Measurements from ENCODE around the gene AUNIP.

Gene AUNIP

DNA sequence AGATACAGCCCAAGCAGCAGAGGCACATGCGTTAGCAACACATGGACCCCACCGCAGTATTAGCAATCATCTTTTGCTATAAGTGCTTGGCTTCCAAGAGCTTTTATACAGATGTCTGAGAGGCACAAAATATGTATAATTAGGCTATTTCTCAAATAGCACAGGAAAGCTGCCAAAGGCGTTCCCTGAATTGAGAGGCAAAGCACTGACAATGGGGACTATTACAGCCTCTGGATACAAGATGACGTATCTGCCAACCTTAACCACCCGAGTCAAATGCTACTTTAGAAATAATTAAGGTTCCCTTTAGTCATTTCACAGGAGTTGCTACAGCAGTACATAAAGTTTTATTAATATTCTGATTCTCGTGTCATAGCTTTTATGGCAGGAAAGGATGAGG is 40.5 kb upstream of the AUNIP start:
- Histone ChIP-seq H3K27me3 (ENCODE audit: low read depth, low read length) (no peaks in the 10 kb centered on the region), H3K4me1 (ENCODE audit: control insufficient read depth in 1 of 2, insufficient read depth in 2 of 2, low read length in 2 of 2) (peaks cover 17 to 18% of the 10 kb centered on the region in 2 donors), H3K27ac (ENCODE audit: low read length) (no peak overlapping the region), H3K9me3 (ENCODE audit: control insufficient read depth in 1 of 2, low read length in 2 of 2) (no peaks in the 10 kb centered on the region), H3K4me3 (ENCODE audit: low read depth in 1 of 2, low read length in 2 of 2) (no peak overlapping the region), H3K36me3 (ENCODE audit: control insufficient read depth in 1 of 2, insufficient read depth in 2 of 2, low read length in 2 of 2) (peaks cover 9 to 12% of the 10 kb centered on the region in 2 donors)

DNA sequence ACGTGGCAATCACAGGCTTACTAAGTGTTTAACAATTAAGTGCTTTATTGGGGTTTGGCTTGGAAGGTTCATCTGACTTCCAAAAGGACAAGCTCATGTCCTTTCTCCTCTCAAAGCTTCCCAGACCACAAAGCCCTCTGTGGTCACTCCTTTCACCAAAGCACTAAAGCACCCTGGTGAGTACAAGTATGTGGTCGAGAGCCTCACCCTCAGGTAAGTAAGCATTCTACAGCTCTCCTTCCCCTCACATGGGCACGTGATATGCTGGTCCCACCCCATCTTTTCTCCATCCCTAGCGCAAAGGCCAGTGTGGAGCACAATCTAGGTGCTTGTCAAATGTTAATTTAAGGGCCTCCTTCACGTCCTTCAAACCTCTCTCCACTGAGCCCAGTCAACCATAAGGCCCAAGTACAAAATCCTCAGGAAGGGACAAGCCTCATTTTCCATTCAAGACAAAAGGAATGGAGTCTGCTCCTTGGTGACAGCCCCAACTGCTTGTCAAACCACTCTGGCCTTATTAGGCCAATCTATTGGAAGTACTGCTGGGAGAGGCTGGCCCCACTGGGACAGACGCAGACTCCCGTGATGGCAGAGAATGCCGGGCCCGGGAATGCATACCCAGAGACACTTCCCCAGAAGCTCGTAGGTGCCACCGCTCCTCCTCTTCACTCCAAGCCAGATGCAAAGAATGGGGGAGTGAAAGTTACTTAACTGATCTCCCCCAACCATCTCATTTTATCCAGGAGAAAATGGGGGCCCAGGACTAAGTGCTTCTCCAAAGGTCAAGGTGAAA is 39.2 kb upstream of the AUNIP start:
- no peak overlapping the region for H3K27ac ChIP-seq (ENCODE audit: low read length)
- H3K9me3 ChIP-seq (ENCODE audit: control insufficient read depth in 1 of 2, low read length in 2 of 2) = no peaks in the 10 kb centered on the region
- H3K4me3 ChIP-seq (ENCODE audit: low read depth in 1 of 2, low read length in 2 of 2) = no peak overlapping the region
- peaks cover 9 to 12% of the 10 kb centered on the region in 2 donors for H3K36me3 ChIP-seq (ENCODE audit: control insufficient read depth in 1 of 2, insufficient read depth in 2 of 2, low read length in 2 of 2)
- peaks cover 12% of the 10 kb centered on the region in 2 donors for H3K4me1 ChIP-seq (ENCODE audit: control insufficient read depth in 1 of 2, insufficient read depth in 2 of 2, low read length in 2 of 2)
- no peaks in the 10 kb centered on the region for H3K27me3 ChIP-seq (ENCODE audit: low read depth, low read length)

DNA sequence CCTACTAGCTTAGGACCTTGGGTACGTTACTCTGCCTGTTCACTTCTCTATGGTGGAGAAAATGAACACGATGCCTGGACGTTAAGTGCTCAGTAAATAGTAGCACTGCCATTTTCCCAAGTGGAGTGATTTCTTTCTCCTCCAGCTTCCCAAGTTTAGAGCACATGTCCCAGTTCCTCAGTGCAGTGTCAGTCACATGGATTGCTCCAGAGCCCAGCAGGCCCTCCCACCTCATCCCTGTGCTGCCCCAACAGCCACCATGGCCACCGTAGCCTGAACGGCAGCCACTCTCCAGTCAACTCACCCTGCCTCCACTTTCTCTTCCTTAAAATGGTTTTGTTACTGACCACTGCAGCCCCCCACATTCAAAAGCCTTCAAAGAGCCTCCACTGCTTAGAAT is 38.5 kb upstream of the AUNIP start:
- no peak overlapping the region for H3K4me3 ChIP-seq (ENCODE audit: low read depth in 1 of 2, low read length in 2 of 2)
- H3K4me1 ChIP-seq (ENCODE audit: control insufficient read depth in 1 of 2, insufficient read depth in 2 of 2, low read length in 2 of 2) = peaks cover 12% of the 10 kb centered on the region in 2 donors
- H3K9me3 ChIP-seq (ENCODE audit: control insufficient read depth in 1 of 2, low read length in 2 of 2) = no peaks in the 10 kb centered on the region
- H3K27ac ChIP-seq (ENCODE audit: low read length) = no peak overlapping the region
- no peaks in the 10 kb centered on the region for H3K27me3 ChIP-seq (ENCODE audit: low read depth, low read length)
- H3K36me3 ChIP-seq (ENCODE audit: control insufficient read depth in 1 of 2, insufficient read depth in 2 of 2, low read length in 2 of 2) = peaks cover 6 to 12% of the 10 kb centered on the region in 2 donors

- peaks cover 5 to 6% of the 10 kb centered on the region in 2 donors for H3K36me3 ChIP-seq (ENCODE audit: control insufficient read depth in 1 of 2, insufficient read depth in 2 of 2, low read length in 2 of 2)
- no peak overlapping the region for H3K27ac ChIP-seq (ENCODE audit: low read length)
- H3K4me3 ChIP-seq (ENCODE audit: low read depth in 1 of 2, low read length in 2 of 2) = no peak overlapping the region
- H3K27me3 ChIP-seq (ENCODE audit: low read depth, low read length) = no peaks in the 10 kb centered on the region
- no peaks in the 10 kb centered on the region for H3K9me3 ChIP-seq (ENCODE audit: control insufficient read depth in 1 of 2, low read length in 2 of 2)
- peaks cover 15 to 17% of the 10 kb centered on the region in 2 donors for H3K4me1 ChIP-seq (ENCODE audit: control insufficient read depth in 1 of 2, insufficient read depth in 2 of 2, low read length in 2 of 2)
Measured at GRCh38 chr1:25896266-25896665, 37.0 kb upstream of the AUNIP start.

DNA sequence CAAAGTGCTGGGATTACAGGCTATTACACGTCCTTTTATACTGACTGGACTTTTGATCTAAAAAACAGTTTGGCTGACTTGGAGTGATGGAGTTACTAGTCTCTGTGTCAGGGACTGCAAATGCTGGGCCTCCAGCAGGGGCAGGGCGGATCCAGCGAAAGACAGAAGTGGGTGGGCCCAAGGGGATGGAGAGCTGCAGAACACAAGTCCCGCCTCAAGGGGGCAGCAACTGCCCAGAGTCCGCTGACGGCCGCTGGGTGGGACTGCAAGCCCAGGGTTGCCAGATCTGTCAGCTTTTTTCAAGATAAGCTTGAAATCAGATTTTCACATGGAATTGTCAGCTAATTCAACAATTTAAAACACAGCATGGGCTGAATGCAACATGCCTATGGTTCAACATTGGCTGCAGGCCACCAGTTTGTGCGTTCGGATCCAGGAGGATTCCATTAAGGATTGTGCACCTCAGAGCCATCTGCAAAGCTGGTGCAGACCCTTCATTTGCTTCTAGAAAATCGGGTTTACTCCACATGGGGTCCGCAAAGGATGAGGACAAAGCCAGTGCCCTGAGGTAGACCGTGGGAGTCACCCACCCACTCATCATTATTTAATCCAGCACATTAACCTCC is 36.2 kb upstream of the AUNIP start:
- H3K4me1 ChIP-seq (ENCODE audit: control insufficient read depth in 1 of 2, insufficient read depth in 2 of 2, low read length in 2 of 2) = peaks cover 17% of the 10 kb centered on the region in 2 donors
- H3K27ac ChIP-seq (ENCODE audit: low read length) = no peak overlapping the region
- peaks cover 0 to under 1% of the 10 kb centered on the region in 2 donors for H3K36me3 ChIP-seq (ENCODE audit: control insufficient read depth in 1 of 2, insufficient read depth in 2 of 2, low read length in 2 of 2)
- H3K4me3 ChIP-seq (ENCODE audit: low read depth in 1 of 2, low read length in 2 of 2) = peak overlapping the region in 1 of 2 donors; percentile 19
- H3K27me3 ChIP-seq (ENCODE audit: low read depth, low read length) = no peaks in the 10 kb centered on the region
- H3K9me3 ChIP-seq (ENCODE audit: control insufficient read depth in 1 of 2, low read length in 2 of 2) = no peaks in the 10 kb centered on the region

- Histone ChIP-seq H3K36me3 (ENCODE audit: control insufficient read depth in 1 of 2, insufficient read depth in 2 of 2, low read length in 2 of 2) (no peaks in the 10 kb centered on the region), H3K9me3 (ENCODE audit: control insufficient read depth in 1 of 2, low read length in 2 of 2) (no peaks in the 10 kb centered on the region), H3K4me3 (ENCODE audit: low read depth in 1 of 2, low read length in 2 of 2) (no peak overlapping the region), H3K27ac (ENCODE audit: low read length) (no peak overlapping the region), H3K4me1 (ENCODE audit: control insufficient read depth in 1 of 2, insufficient read depth in 2 of 2, low read length in 2 of 2) (peaks cover 17% of the 10 kb centered on the region in 2 donors), H3K27me3 (ENCODE audit: low read depth, low read length) (no peaks in the 10 kb centered on the region)
Measured at GRCh38 chr1:25893116-25893515, 33.9 kb upstream of the AUNIP start.

DNA sequence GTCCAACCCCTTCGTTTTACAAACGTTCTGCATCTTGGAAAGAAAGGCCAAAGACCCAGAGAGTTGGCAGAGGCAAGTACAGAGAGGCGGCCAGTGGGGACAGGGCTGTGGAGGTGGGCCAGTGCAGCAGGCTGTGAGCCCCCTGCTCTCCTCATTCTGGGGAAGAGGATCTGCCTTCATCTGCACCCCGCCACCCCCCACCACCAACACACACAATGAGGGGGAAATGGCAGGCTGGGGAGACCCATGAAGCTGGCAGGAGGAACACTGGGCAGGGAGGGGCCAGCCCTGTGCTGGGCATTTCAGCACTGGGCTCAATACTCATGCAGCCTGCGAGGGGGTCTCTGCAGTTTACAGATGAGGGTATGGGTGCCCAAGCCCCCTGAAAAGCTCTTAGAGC is 32.3 kb upstream of the AUNIP start:
- Histone ChIP-seq H3K27me3 (ENCODE audit: low read depth, low read length) (no peaks in the 10 kb centered on the region), H3K9me3 (ENCODE audit: control insufficient read depth in 1 of 2, low read length in 2 of 2) (no peaks in the 10 kb centered on the region), H3K4me3 (ENCODE audit: low read depth in 1 of 2, low read length in 2 of 2) (no peak overlapping the region), H3K36me3 (ENCODE audit: control insufficient read depth in 1 of 2, insufficient read depth in 2 of 2, low read length in 2 of 2) (no peaks in the 10 kb centered on the region), H3K27ac (ENCODE audit: low read length) (peak overlapping the region; percentile 23), H3K4me1 (ENCODE audit: control insufficient read depth in 1 of 2, insufficient read depth in 2 of 2, low read length in 2 of 2) (peaks cover 17% of the 10 kb centered on the region in 2 donors)

DNA sequence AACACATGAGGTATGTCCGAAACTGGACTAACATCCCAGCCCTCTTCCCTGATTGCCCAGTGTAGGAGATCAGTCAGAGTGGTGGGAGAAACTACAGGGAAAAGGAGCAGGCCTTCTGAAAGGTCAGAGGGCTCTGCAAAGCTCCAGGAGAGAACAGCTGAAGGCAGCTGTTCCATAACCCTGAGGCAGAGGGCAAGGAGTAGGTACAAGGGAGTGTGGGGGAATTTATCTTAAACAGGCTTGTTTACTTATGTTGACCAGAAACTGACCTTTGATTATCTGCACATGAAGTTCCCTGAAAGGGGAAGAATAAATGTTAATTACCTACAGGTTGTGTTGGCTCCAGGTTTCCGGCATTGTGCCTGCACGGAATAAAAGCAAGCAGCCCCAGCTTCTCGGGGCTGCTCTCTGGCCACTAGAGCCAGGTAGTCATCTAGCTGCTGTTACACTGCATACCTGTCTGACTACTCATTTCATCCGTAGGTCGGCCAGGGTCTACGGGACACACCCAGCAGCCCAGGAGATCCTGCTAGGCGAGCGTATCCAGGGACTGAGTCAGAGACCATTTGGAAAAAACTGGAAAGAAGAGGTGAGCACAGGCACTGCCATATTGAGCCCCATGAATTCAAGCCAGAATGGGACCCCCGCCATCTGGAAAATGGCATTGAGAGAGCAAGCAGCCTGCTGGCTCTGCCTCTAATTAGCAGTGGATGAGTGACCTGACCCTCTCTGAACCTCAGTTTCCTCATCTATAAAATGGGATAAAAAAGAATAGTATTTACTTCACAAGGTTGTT is 31.2 kb upstream of the AUNIP start:
- Histone ChIP-seq H3K4me1 (ENCODE audit: control insufficient read depth in 1 of 2, insufficient read depth in 2 of 2, low read length in 2 of 2) (peaks cover 8 to 10% of the 10 kb centered on the region in 2 donors), H3K36me3 (ENCODE audit: control insufficient read depth in 1 of 2, insufficient read depth in 2 of 2, low read length in 2 of 2) (no peaks in the 10 kb centered on the region), H3K27me3 (ENCODE audit: low read depth, low read length) (no peaks in the 10 kb centered on the region), H3K9me3 (ENCODE audit: control insufficient read depth in 1 of 2, low read length in 2 of 2) (no peaks in the 10 kb centered on the region), H3K4me3 (ENCODE audit: low read depth in 1 of 2, low read length in 2 of 2) (no peak overlapping the region), H3K27ac (ENCODE audit: low read length) (peak overlapping the region; percentile 74)

DNA sequence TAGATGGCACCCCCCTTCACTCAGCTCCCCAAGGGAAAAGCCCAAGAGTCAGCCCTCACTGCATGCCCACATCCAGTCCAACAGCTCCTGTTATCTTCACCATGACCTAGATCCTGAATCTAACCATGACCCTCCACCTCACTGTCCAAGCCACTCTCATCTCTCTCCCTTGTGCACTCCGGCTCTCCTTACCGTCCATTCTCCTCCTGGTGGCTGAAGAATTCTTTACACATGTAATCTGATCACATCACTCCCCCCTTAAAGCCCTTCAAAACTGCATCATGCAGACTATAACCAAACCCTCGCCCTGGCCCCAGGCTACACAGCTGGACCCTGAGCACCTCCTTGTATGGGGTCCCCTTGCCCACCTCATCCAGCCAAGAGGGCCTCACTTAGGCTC is 30.2 kb upstream of the AUNIP start:
- H3K4me1 ChIP-seq (ENCODE audit: control insufficient read depth in 1 of 2, insufficient read depth in 2 of 2, low read length in 2 of 2) = peaks cover 5 to 6% of the 10 kb centered on the region in 2 donors
- no peaks in the 10 kb centered on the region for H3K27me3 ChIP-seq (ENCODE audit: low read depth, low read length)
- peak overlapping the region; percentile 74 for H3K27ac ChIP-seq (ENCODE audit: low read length)
- H3K4me3 ChIP-seq (ENCODE audit: low read depth in 1 of 2, low read length in 2 of 2) = no peak overlapping the region
- H3K36me3 ChIP-seq (ENCODE audit: control insufficient read depth in 1 of 2, insufficient read depth in 2 of 2, low read length in 2 of 2) = no peaks in the 10 kb centered on the region
- H3K9me3 ChIP-seq (ENCODE audit: control insufficient read depth in 1 of 2, low read length in 2 of 2) = no peaks in the 10 kb centered on the region

DNA sequence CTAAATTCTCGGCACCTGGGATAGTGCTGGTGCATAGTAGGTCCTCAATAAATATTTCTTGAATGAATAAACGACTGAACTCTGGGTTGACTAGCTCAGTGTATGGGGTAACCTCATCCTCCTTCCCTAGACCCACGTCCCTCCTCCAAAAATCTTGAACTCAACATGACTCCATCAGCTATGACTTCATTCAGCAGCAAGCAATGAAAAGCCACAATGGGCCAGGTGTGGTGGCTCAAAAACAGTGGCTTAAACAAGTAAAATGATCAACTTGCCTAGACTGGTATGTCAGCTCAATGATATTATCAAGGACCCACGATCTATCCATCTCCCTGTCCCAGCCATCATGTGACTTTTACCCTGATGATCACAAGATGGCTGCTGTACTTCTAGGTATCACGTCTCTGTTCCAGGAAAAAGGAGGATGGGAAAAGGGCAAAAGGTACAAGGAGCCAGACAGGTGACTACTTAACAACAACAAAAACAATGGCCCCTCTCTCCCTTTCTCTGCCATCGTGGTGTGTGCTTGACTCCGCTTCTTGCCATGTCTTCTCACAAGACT is 29.2 kb upstream of the AUNIP start:
- no peaks in the 10 kb centered on the region for H3K27me3 ChIP-seq (ENCODE audit: low read depth, low read length)

DNA sequence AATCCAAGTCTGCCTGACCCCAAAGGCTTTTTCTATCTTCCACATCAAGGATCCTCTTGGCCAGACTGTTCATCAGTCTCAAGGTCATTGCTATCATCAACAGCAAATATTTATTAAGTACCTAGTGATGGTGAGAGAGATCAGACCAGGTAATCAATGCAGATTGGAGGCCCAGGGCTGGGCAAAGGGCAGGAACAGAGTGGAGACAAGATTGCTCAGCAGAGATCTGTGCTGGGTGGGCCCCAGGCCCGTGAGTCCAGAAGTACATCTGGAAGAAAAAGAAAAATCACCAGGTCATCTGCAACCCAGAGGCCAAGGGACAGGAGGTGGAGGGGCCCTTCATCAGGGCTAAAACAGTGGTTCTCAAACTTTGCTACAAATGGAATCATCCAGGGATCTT is 26.3 kb upstream of the AUNIP start:
- no peaks in the 10 kb centered on the region for H3K27me3 ChIP-seq (ENCODE audit: low read depth, low read length)
- H3K27ac ChIP-seq (ENCODE audit: low read length) = no peak overlapping the region
- no peaks in the 10 kb centered on the region for H3K4me1 ChIP-seq (ENCODE audit: control insufficient read depth in 1 of 2, insufficient read depth in 2 of 2, low read length in 2 of 2)
- no peaks in the 10 kb centered on the region for H3K9me3 ChIP-seq (ENCODE audit: control insufficient read depth in 1 of 2, low read length in 2 of 2)
- H3K4me3 ChIP-seq (ENCODE audit: low read depth in 1 of 2, low read length in 2 of 2) = no peak overlapping the region
- no peaks in the 10 kb centered on the region for H3K36me3 ChIP-seq (ENCODE audit: control insufficient read depth in 1 of 2, insufficient read depth in 2 of 2, low read length in 2 of 2)

More for the DNA sequence above, 29.2 kb upstream of the AUNIP start:
- Histone ChIP-seq H3K4me1 (ENCODE audit: control insufficient read depth in 1 of 2, insufficient read depth in 2 of 2, low read length in 2 of 2) (peaks cover 5 to 6% of the 10 kb centered on the region in 2 donors), H3K9me3 (ENCODE audit: control insufficient read depth in 1 of 2, low read length in 2 of 2) (no peaks in the 10 kb centered on the region), H3K4me3 (ENCODE audit: low read depth in 1 of 2, low read length in 2 of 2) (no peak overlapping the region), H3K36me3 (ENCODE audit: control insufficient read depth in 1 of 2, insufficient read depth in 2 of 2, low read length in 2 of 2) (no peaks in the 10 kb centered on the region), H3K27ac (ENCODE audit: low read length) (no peak overlapping the region)

All from muscle layer of duodenum (tissue), 2 donors.